GM21381 (cell line): ENCODE data around the gene TMUB2.

ENCODE experiments used
- ATAC-seq: cut with Tn5 transposase; IDR thresholded peaks from one replicate; pipeline ENCODE4 v1.9.1; 2021; ENCODE audit warnings: mild to moderate bottlenecking, moderate library complexity; ENCODE audit not compliant: unreplicated experiment

The TMUB2 gene

GRCh38 chr17:44200478-44201155 is 13.8 kb downstream of the TMUB2 start:
- ATAC-seq = peak; percentile 2

- no peak for ATAC-seq
Observed at GRCh38 chr17:44202756-44203155, 16.0 kb downstream of the TMUB2 start.

GRCh38 chr17:44203731-44204440 is 17.1 kb downstream of the TMUB2 start:
- no peak for ATAC-seq

GRCh38 chr17:44204441-44204882 is 17.7 kb downstream of the TMUB2 start:
- ATAC-seq = no peak

- no peak for ATAC-seq
Observed at GRCh38 chr17:44205962-44206824, 19.4 kb downstream of the TMUB2 start.

DNA sequence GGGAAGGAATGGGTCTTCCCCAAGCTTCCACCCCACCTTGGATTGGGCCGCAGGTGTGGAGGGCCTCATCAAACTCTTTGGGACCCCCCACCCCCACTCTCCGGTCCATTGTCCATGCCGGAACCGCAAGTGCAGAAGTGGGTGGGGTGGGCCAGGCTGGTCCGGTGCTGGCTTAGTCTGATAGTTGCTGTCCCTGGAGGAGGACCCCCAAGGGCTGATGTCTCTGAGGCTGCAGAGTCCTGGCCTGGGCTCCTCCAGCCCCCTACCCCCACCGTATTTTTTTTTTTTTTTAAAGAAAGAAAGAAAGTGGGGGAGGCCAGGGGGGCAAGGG is 20.0 kb downstream of the TMUB2 start:
- no peak for ATAC-seq

- ATAC-seq = no peak
Observed at GRCh38 chr17:44207319-44207718, 20.5 kb downstream of the TMUB2 start.

GRCh38 chr17:44207743-44208142 is 21.0 kb downstream of the TMUB2 start:
- no peak for ATAC-seq

- ATAC-seq = no peak
Observed at GRCh38 chr17:44209786-44210341, 23.1 kb downstream of the TMUB2 start.

DNA sequence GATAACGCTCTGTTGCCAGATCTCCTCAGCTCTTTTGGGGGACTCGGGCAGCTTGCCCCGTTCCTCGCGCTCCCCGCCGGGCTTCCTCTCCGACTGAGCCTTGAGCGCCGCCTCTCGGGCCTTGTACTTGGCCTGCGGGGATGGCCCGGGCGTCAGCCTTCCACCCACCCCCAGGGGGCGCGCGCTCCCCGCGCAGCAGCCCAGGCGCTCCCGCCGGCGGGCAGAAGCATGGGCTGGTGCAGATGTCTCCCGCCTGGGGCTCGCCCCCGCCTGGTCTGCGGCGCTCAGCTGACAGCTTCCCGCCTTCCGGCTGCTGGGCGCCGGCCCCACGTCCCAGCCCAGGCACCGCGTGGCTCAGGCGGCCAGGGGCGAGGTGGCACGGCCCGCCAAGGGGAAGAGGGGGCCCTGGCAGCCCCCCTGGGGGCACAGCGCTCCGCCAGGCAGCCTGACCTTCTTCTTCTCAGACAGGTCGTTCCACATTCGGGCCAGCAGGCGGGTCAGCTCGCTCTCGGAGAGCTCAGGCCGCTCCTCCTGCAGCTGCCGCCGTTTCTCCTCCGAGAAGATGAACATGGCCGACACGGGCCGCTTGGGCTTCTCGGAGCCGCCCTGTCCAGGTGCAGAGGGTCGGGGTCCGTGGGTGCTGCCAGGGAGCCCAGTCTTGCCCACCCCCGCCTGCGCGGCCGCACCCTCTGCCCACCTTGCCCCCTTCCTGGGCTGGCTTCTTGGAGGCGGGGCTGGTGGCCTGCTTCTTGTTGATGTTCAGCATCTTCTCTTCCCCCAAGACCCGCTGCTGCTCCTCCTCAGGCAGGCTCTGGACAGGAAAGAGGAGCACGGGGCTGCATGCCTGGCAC is 23.8 kb downstream of the TMUB2 start:
- ATAC-seq = peak; percentile 82

DNA sequence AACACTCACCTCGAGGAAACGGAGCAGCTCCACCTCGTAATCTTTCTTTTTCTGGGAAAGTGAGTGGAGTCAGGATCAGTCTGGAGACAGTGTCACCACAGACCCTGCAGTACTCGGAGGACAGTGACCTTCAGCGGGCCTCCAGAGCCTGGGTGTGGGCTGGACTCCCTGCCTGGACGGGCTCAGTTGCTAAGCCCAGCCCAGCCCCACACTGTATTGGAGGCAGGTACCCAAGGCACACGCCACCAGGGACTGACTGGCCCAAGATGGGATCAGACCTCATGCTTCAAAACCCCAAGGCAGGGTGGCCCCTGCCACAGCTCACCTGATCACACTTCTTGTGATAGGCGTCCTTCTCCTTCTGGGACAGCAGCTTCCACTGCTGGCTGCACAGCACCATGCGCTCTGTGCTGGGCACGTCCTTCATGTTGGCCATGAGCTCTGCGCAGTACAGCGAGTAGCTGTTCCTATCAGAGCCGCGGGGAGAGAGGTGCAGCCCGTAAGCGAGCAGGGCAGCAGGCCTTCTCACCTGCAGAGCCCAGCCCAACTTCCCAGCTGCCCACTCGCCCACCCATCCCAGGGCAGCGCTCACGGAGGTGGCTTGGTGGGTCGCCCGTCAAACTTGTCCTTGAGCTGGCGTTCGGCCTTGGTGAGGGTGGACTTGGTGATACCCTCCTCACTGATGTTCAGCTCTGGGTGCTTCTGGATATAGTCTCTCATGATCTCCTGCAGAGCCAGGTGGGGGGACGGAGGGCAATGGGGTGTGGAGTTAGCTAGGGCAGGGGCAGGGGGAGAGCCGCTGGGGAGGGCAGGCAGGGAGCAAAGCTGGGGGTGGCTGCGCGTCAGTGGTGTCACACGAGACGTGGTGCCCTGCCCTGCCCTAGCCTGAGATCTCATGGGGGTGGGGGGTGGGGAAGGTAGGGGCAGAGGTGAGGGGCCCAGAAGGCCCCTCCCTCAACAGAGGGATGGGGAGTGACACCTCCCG is 24.8 kb downstream of the TMUB2 start:
- ATAC-seq = no peak

DNA sequence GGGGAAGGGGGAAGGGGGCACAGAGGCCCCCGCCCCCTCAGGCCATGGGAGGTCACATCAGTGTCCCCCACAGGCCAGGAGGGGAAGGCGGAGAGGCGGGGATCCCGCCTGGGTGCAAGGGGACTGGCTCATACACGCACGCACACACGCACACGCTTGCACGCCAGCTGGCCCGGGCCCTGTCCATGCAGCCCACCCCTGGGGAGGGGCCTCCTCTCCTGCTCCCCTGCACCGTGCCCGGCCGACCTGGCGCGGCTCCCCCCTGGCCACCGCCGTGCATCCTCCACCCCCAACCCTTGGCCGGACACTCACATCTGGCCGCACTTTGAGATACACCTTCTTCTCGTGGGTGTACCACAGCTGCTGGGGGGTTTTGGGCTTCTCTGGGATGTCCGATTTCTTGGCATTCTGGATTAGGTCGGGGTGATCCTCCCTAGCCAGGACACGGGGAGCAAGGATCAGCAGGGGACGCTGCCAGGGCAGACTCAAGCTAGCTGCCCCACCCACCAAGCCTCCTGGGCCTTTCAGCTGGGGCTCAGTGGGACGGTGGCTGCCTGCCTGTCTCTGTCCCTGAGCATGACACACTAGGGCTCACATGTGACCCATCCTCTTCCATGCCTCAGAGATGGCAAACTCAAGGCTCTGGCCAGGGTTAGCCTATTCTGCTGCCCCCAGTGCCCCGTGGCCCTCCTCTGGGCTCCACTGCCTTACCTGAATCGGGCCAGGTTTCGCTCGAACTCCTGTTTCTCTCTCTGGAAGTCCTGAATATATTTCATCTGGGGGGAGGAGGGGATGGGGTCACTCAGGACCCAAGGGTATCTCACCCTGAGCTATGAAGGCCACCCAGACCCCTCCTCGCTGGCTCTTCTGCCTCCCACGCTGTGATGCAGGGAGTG is 26.0 kb downstream of the TMUB2 start:
- no peak for ATAC-seq

DNA sequence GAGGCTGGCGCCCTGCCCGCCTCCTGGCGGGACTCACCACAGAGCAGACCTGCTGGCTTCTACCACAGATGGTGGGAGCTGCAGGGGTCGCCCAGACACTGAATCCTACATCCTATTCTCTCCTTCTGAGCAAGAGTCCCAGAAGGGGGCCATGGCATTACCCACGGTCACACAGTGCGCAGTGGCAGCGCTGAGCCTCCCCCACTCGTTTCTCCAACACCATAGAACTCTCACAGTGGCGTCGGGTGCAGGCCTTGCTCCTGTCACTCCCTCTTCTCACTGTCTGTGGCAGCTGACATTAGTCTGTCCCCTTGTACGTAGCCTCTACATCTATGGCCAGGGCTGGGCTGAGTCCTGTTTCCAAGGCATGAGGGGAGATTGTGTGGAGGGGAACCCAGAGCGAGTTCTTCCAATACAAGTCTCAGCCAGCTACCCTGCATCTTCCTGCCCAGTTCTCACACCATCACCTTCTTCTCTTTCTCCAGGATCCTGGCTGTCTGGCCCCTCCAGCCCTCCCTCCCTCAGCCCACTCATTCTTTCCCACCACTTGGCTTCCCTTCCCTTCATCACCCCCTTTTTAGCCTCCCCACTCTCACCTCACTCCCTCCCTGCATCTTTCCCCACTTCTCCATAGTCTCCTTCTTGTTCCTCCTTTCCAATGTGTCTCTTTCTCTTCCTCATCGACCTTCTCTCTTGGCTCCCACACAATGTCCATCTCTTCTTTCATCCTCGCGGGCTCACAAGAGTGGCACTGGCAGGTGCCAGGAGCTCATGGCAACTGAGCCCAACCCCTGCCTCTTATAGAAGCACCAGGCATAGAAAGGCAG is 26.8 kb downstream of the TMUB2 start:
- no peak for ATAC-seq

GRCh38 chr17:44214230-44214494 is 27.4 kb downstream of the TMUB2 start:
- no peak for ATAC-seq

- ATAC-seq = no peak
Observed at GRCh38 chr17:44214896-44215295, 28.1 kb downstream of the TMUB2 start.

GRCh38 chr17:44216173-44216572 is 29.4 kb downstream of the TMUB2 start:
- ATAC-seq = no peak

DNA sequence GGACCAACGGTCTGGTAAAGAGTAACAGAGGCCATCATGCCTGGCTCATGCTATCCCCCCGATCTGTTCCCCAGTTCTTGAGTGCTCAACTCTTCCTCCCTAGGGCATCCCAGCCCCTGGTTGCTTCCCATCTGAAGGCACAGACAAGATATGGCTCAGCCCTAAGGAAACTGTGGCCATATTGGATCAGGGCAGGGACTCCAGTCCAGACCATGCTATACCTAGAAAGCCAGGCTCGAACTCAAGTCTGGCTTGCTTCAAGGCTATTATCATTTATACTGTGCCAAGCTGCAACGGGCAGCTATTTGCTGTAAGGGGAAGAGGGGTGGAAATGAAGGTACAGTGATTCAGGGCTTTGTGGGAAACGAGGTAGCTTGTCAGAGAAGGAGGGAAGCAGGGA is 29.9 kb downstream of the TMUB2 start:
- no peak for ATAC-seq
